Kidney epithelial cell (primary cell): Measurements from ENCODE around the gene PTGES3L. TPM values are rescaled to one million over a fixed set of nuclear protein-coding genes. Genes with fewer than 3 reads are reported as not detected.

Source experiments
- DNase-seq: peaks from one replicate; pipeline ENCODE4 v3.0.0-alpha.2; 2010; ENCODE audit warnings: low read depth
- H3K27me3 ChIP-seq: 2 replicates; pipeline ENCODE4 v1.6.0; 2011; ENCODE audit warnings: low read length; ENCODE audit not compliant: control insufficient read depth, insufficient read depth
- H3K36me3 ChIP-seq: 2 replicates; pipeline ENCODE4 v1.5.1; 2011; ENCODE audit warnings: low read length; ENCODE audit not compliant: control insufficient read depth, insufficient read depth
- H3K4me3 ChIP-seq: 2 replicates; pipeline ENCODE4 v1.5.1; 2011; ENCODE audit warnings: low read depth, mild to moderate bottlenecking, control low read depth, low read length
- CTCF ChIP-seq: IDR thresholded peaks from 2 replicates; pipeline ENCODE4 v1.5.1; 2011; ENCODE audit warnings: mild to moderate bottlenecking, moderate library complexity, low read length, control low read depth, inconsistent platforms; ENCODE audit not compliant: insufficient read depth, poor library complexity, severe bottlenecking
- total RNA-seq: library from RNA; depleted of rRNA; stranded (reverse); fragments of >200 nt; gene quantifications from 2 replicates; pipeline ENCODE4 v1.2.3, GENCODE V29; 2015

PTGES3L gene
- total RNA-seq, 1 donor from 2014 or later, result 1.2 TPM

GRCh38 chr17:42918902-42919521 lies 60.9 kb downstream of the PTGES3L start:
- no peak for TF ChIP-seq CTCF
- H3K27me3 ChIP-seq, result no peaks in the 10 kb centered on the region
- DNase-seq, result no peak
- H3K36me3 ChIP-seq, result no peaks in the 10 kb centered on the region
- no peak overlapping the region for H3K4me3 ChIP-seq

Other genes with a start within 250 kb of the PTGES3L start
- 14.7 and 22.5 TPM in 2 replicates for gene EZH1, start 235.0 kb downstream of the PTGES3L start, total RNA-seq
- 1.3 and 5.3 TPM in 2 replicates for gene RAMP2, start 218.9 kb downstream of the PTGES3L start, total RNA-seq
- gene VPS25, start 206.6 kb downstream of the PTGES3L start, total RNA-seq, result 131 and 144 TPM in 2 replicates
- 0.67 and 0.96 TPM in 2 replicates for gene WNK4, start 199.5 kb downstream of the PTGES3L start, total RNA-seq
- 48.3 and 49.4 TPM in 2 replicates for gene COA3, start 181.4 kb downstream of the PTGES3L start, total RNA-seq
- gene CNTD1, start 181.2 kb downstream of the PTGES3L start, total RNA-seq, result 0.21 TPM in 1 of 2 replicates, not detected in the other
- 100 and 112 TPM in 2 replicates for gene BECN1, start 155.8 kb downstream of the PTGES3L start, total RNA-seq
- 164 and 182 TPM in 2 replicates for gene PSME3, start 146.7 kb downstream of the PTGES3L start, total RNA-seq
- gene AOC2, start 135.5 kb downstream of the PTGES3L start, total RNA-seq, result 2.7 and 3.7 TPM in 2 replicates
- 0.08 and 0.55 TPM in 2 replicates for gene AOC3, start 128.9 kb downstream of the PTGES3L start, total RNA-seq
- not detected in 2 replicates for gene G6PC1, start 79.3 kb downstream of the PTGES3L start, total RNA-seq
- 33.6 and 40.0 TPM in 2 replicates for gene AARSD1, start 15.6 kb downstream of the PTGES3L start, total RNA-seq
- 13.2 and 20.1 TPM in 2 replicates for gene RUNDC1, start 485 bp upstream of the PTGES3L start, total RNA-seq
- gene RPL27, start 18.3 kb upstream of the PTGES3L start, total RNA-seq, result 1,478 and 1,940 TPM in 2 replicates
- 9.7 and 11.5 TPM in 2 replicates for gene IFI35, start 26.7 kb upstream of the PTGES3L start, total RNA-seq
- gene VAT1, start 42.3 kb upstream of the PTGES3L start, total RNA-seq, result 398 and 429 TPM in 2 replicates
- 0.63 and 0.96 TPM in 2 replicates for gene RND2, start 45.2 kb upstream of the PTGES3L start, total RNA-seq
- 9.3 and 11.4 TPM in 2 replicates for gene BRCA1, start 145.3 kb upstream of the PTGES3L start, total RNA-seq
- 60.5 and 64.1 TPM in 2 replicates for gene NBR1, start 191.1 kb upstream of the PTGES3L start, total RNA-seq
- gene TMEM106A, start 231.8 kb upstream of the PTGES3L start, total RNA-seq, result 4.0 and 5.6 TPM in 2 replicates
- gene CCDC200, start 248.5 kb upstream of the PTGES3L start, total RNA-seq, result not detected in 2 replicates